OCI-LY7 (cell line): ENCODE data around the gene PHF21B. TPM values are rescaled to one million over a fixed set of nuclear protein-coding genes. Genes with fewer than 3 reads are reported as not detected.

Experiments
- BruUV-seq: library from RNA; stranded (reverse); fragments of 400-500 nt; replicated peaks from 2 replicates; lab custom pipeline; 2021; lab: Mats Ljungman, UMichigan
- CTCF ChIA-PET: fragments of 300-600 bp; sonication (Branson Sonifier 250); formaldehyde crosslinking; loops from one replicate; lab custom pipeline; 2022; ENCODE audit warnings: antibody characterized with exemption; ENCODE audit not compliant: unreplicated experiment; lab: Charles Lee
- POLR2A ChIA-PET: fragments of 300-600 bp; sonication (Branson Sonifier 250); formaldehyde crosslinking; loops from one replicate; lab custom pipeline; 2022; ENCODE audit warnings: antibody characterized with exemption; lab: Charles Lee
- DNase-seq: peaks from one replicate; pipeline ENCODE4 v3.0.0-alpha.2; 2015; ENCODE audit warnings: low spot score
- H2AFZ ChIP-seq: fragments of 200-600 bp; sonication (generic), shearing (Covaris generic); 2 replicates; pipeline ENCODE4 v1.6.1; 2014; ENCODE audit warnings: mild to moderate bottlenecking, antibody characterized with exemption, low read length, moderate library complexity
- H3K27ac ChIP-seq: fragments of 200-600 bp; sonication (generic); 2 replicates; pipeline ENCODE4 v1.5.1; 2014; ENCODE audit warnings: mixed run types, low read depth, mild to moderate bottlenecking, moderate library complexity, low read length, inconsistent platforms; ENCODE audit not compliant: poor library complexity, severe bottlenecking
- H3K36me3 ChIP-seq: fragments of 200-600 bp; sonication (generic); 2 replicates; pipeline ENCODE4 v1.6.1; 2014; ENCODE audit warnings: mild to moderate bottlenecking, antibody characterized with exemption, low read length, moderate library complexity, mixed read lengths; ENCODE audit not compliant: insufficient read depth
- H3K4me1 ChIP-seq: fragments of 200-600 bp; sonication (generic); 2 replicates; pipeline ENCODE4 v1.5.1; 2014; ENCODE audit warnings: mild to moderate bottlenecking, low read length; ENCODE audit not compliant: insufficient read depth, poor library complexity, severe bottlenecking
- H3K4me2 ChIP-seq: fragments of 200-600 bp; sonication (generic); 2 replicates; pipeline ENCODE4 v1.6.1; 2014; ENCODE audit warnings: mild to moderate bottlenecking, low read length
- H3K4me3 ChIP-seq: fragments of 200-600 bp; sonication (generic); 2 replicates; pipeline ENCODE4 v1.5.1; 2014; ENCODE audit warnings: mild to moderate bottlenecking, low read depth, low read length; ENCODE audit not compliant: poor library complexity, severe bottlenecking
- H3K79me2 ChIP-seq: fragments of 200-600 bp; sonication (generic); 2 replicates; pipeline ENCODE4 v1.6.1; 2016; ENCODE audit warnings: low read depth, mild to moderate bottlenecking, low read length, moderate library complexity, mixed read lengths; ENCODE audit not compliant: insufficient read depth
- H3K9me2 ChIP-seq: fragments of 200-600 bp; sonication (generic); 2 replicates; pipeline ENCODE4 v1.6.1; 2016; ENCODE audit warnings: mild to moderate bottlenecking, low read length, mixed read lengths; ENCODE audit not compliant: insufficient read depth
- H3K9me3 ChIP-seq: fragments of 200-600 bp; sonication (generic); 2 replicates; pipeline ENCODE4 v1.6.1; 2014; ENCODE audit warnings: mild to moderate bottlenecking, mixed run types, low read length, mixed read lengths
- H4K20me1 ChIP-seq: fragments of 200-600 bp; sonication (generic); 2 replicates; pipeline ENCODE4 v1.6.1; 2014; ENCODE audit warnings: mild to moderate bottlenecking, antibody characterized with exemption, low read length, moderate library complexity, mixed read lengths; ENCODE audit not compliant: insufficient read depth
- CTCF ChIP-seq: fragments of 200-600 bp; sonication (generic); conservative IDR thresholded peaks from 2 replicates; pipeline ENCODE4 v1.5.1; 2014; ENCODE audit warnings: mild to moderate bottlenecking, antibody characterized with exemption, low read length, moderate library complexity, mixed read lengths
- EZH2phosphoT487 ChIP-seq: fragments of 200-600 bp; sonication (generic); IDR thresholded peaks from 2 replicates; pipeline ENCODE4 v1.6.1; 2018; ENCODE audit warnings: low read depth, borderline replicate concordance, mild to moderate bottlenecking, mixed run types, antibody characterized with exemption, low read length, moderate library complexity, mixed read lengths
- intact Hi-C: fragments of 100-400 bp; cut with micrococcal nuclease; formaldehyde crosslinking; loops from one replicate; pipeline ENCODE4 v1.10.0; 2022; ENCODE audit not compliant: unreplicated experiment
- total RNA-seq, 2 experiments: library from RNA; depleted of rRNA in 1 of 2; stranded (reverse); fragments of >200 nt in 1 of 2; shearing (Covaris generic) in 1 of 2; gene quantifications; 2 replicates each; pipeline ENCODE4 v1.2.3, GENCODE V29; 2014 to 2022

PHF21B gene
- total RNA-seq, 2 experiments from 2014 or later, result 9.4 to 12.4 TPM

GRCh38 chr22:45042263-45042662 is 32.5 kb upstream of the PHF21B start:
- no peaks in the 10 kb centered on the region for H4K20me1 ChIP-seq
- H3K4me1 ChIP-seq, result no peaks in the 10 kb centered on the region
- no peak for DNase-seq
- H3K4me2 ChIP-seq, result no peak overlapping the region
- ChIA-PET CTCF (no interaction called here), POLR2A (no interaction called here)
- TF ChIP-seq EZH2phosphoT487 (no peak), CTCF (no peak)
- no peaks in the 10 kb centered on the region for H3K9me3 ChIP-seq
- no peaks in the 10 kb centered on the region for H3K36me3 ChIP-seq
- H2AFZ ChIP-seq, result no peak overlapping the region
- BruUV-seq, result no TSS peak
- intact Hi-C loops, result no loop called here
- no peaks in the 10 kb centered on the region for H3K79me2 ChIP-seq
- H3K4me3 ChIP-seq, result no peak overlapping the region
- no peaks in the 10 kb centered on the region for H3K9me2 ChIP-seq
- no peak overlapping the region for H3K27ac ChIP-seq

- Histone ChIP-seq H3K4me1 (no peaks in the 10 kb centered on the region), H2AFZ (no peak overlapping the region), H3K9me2 (no peaks in the 10 kb centered on the region), H3K79me2 (no peaks in the 10 kb centered on the region), H3K27ac (no peak overlapping the region), H4K20me1 (no peaks in the 10 kb centered on the region), H3K9me3 (no peaks in the 10 kb centered on the region), H3K4me3 (no peak overlapping the region), H3K4me2 (no peak overlapping the region), H3K36me3 (no peaks in the 10 kb centered on the region)
- no peak for TF ChIP-seq CTCF
- BruUV-seq, result no TSS peak
- intact Hi-C loops, result no loop called here
- DNase-seq, result no peak
- POLR2A ChIA-PET, result no interaction called here
- CTCF ChIA-PET, result no interaction called here
Measured at GRCh38 chr22:45039133-45039532, 29.3 kb upstream of the PHF21B start.

GRCh38 chr22:45036154-45036553 is 26.3 kb upstream of the PHF21B start:
- intact Hi-C loops, result no loop called here
- Histone ChIP-seq H3K4me3 (no peak overlapping the region), H3K9me3 (no peaks in the 10 kb centered on the region), H2AFZ (no peak overlapping the region), H3K4me1 (no peaks in the 10 kb centered on the region), H3K79me2 (no peaks in the 10 kb centered on the region), H3K27ac (no peak overlapping the region), H3K9me2 (no peaks in the 10 kb centered on the region), H3K4me2 (no peak overlapping the region), H4K20me1 (no peaks in the 10 kb centered on the region), H3K36me3 (no peaks in the 10 kb centered on the region)
- TF ChIP-seq EZH2phosphoT487 (no peak), CTCF (no peak)
- DNase-seq, result no peak
- BruUV-seq, result no TSS peak
- CTCF ChIA-PET, result no interaction called here
- POLR2A ChIA-PET, result no interaction called here
